Measurements from ENCODE around the gene MTHFSD.

Gene MTHFSD

GRCh38 chr16:86545954-86546637 lies 8.9 kb downstream of the MTHFSD start:
- TF ChIP-seq, protein P1, sequence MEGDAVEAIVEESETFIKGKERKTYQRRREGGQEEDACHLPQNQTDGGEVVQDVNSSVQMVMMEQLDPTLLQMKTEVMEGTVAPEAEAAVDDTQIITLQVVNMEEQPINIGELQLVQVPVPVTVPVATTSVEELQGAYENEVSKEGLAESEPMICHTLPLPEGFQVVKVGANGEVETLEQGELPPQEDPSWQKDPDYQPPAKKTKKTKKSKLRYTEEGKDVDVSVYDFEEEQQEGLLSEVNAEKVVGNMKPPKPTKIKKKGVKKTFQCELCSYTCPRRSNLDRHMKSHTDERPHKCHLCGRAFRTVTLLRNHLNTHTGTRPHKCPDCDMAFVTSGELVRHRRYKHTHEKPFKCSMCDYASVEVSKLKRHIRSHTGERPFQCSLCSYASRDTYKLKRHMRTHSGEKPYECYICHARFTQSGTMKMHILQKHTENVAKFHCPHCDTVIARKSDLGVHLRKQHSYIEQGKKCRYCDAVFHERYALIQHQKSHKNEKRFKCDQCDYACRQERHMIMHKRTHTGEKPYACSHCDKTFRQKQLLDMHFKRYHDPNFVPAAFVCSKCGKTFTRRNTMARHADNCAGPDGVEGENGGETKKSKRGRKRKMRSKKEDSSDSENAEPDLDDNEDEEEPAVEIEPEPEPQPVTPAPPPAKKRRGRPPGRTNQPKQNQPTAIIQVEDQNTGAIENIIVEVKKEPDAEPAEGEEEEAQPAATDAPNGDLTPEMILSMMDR (IDR thresholded peaks at IDR 0.05), result no peak
- no peak for TF ChIP-seq ZFX (IDR thresholded peaks at IDR 0.05; ENCODE audit: borderline replicate concordance)
- H3K27ac ChIP-seq, result no peak overlapping the region

DNA sequence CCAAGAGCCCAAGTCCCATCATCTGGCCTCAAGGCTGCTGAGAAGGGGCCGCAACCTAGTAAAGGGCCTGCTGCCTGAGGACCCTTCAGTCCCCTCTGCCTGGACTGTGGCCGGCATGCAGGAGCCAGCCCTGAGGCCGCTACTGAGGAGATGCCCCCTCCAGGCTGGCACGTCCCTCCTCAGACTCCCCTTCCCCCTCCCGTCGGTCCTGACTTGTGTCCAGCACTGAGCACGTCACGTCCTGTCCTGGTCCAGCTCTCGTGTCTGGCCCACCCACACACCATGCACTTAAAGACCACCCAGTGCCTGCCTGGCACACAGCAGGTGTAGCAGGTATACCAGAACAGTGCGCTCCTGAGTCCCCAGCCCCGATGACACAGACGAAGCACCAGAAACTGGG lies 9.6 kb downstream of the MTHFSD start:
- TF ChIP-seq ZFX (IDR thresholded peaks at IDR 0.05; ENCODE audit: borderline replicate concordance), result no peak
- TF ChIP-seq, protein P1 (IDR thresholded peaks at IDR 0.05), result no peak
- H3K27ac ChIP-seq, result no peak overlapping the region

DNA sequence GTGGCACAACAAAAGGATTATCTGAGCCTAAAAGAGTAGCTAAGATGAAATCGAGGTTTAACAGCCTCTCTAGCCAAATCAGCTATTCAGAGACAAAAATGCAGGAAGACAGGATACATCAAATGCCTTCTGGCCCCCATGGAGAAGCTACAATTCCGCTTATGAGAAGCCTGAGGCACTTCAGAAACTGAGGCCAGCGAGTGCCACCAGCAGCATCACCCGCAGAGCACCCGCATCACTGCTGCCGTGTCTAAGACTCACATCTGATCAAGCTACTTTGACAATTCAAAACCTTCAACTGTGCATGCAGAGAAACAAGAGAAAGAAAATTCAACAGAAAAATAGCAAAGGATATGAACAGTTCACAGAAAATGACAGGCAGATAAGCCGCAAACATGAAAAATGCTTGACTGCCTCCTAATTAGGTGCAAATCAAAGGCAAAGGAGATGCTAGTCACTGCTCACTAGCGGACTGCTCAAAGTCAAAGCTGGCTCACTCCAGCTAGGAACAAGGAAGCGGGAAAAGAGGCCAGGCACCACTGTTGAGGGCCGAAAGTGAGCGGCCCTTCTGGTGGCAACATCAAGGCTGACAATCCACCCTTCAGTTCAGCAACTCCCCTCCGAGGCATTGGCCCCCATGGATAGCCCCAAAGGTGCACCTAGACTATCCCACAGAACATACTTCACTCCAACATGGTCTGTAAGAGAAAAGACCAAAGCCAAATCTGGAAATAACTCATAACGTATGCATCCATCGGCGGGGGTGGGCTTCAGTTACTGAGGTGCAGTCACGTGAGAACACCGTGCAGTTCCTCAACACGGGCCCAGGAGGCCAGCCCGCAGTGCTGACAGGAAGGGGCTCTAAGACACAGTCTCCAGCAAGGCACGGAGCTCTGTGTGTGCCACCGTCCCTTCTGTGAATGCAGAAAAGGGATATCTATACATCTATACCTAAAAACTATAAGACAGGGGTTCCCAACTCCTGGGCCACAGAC lies 12.0 kb downstream of the MTHFSD start:
- H3K27ac ChIP-seq, result no peak overlapping the region
- TF ChIP-seq ZFX (IDR thresholded peaks at IDR 0.05; ENCODE audit: borderline replicate concordance), result no peak
- TF ChIP-seq, protein P1 (IDR thresholded peaks at IDR 0.05), result no peak

DNA sequence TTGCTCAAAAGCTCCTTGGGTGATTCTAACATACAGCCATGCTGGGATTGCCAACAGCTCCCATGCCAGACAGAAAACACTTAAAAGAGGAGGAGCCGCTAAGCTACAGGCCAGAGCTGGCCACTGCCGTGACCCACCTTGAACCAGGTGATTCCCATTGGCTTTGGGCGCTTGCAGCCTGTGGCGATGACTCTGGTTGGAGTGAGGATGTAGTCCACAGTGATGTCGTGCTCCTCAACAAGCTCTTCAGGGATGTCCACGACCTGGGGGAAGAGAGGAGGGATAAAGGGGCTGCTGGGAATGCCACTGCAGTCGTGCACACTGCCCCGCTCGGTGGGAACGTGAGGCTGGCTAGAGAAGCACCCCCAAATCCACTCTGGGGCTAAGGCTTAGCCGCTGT lies 13.5 kb downstream of the MTHFSD start:
- TF ChIP-seq ZFX (IDR thresholded peaks at IDR 0.05; ENCODE audit: borderline replicate concordance), result no peak
- TF ChIP-seq, protein P1 (IDR thresholded peaks at IDR 0.05), result no peak
- no peak overlapping the region for H3K27ac ChIP-seq

DNA sequence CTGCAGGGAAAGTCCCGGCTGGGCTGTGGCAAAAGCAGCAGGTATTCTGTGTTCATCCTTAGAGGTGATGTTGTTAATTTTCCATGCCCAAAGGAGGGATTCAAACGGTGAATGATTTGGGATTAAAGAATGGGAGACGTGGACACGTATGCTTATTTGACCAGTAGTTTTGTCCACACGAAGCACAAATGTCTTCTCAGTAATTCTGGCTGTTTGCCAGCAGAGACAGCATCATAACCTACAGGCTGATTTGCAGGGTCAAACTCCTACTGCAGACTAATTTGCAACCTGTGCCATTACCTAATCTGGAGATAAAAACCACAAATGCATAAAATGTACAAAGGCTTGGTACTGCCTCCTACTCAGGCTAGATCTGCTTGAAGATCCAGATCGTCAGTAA lies 14.1 kb downstream of the MTHFSD start:
- TF ChIP-seq, protein P1 (IDR thresholded peaks at IDR 0.05), result no peak
- no peak for TF ChIP-seq ZFX (IDR thresholded peaks at IDR 0.05; ENCODE audit: borderline replicate concordance)
- no peak overlapping the region for H3K27ac ChIP-seq

GRCh38 chr16:86538196-86538780 lies 16.7 kb downstream of the MTHFSD start:
- H3K27ac ChIP-seq, result no peak overlapping the region
- TF ChIP-seq, protein P1 (IDR thresholded peaks at IDR 0.05), result no peak
- TF ChIP-seq ZFX (IDR thresholded peaks at IDR 0.05; ENCODE audit: borderline replicate concordance), result no peak

Data from 22Rv1 (cell line).